Measurements from ENCODE around the gene NFATC1. TPM values are rescaled to one million over a fixed set of nuclear protein-coding genes. Genes with fewer than 3 reads are reported as not detected.

NFATC1 gene
- polyA plus RNA-seq, 1 donor from 2014 or later, result 0.37 TPM

- H3K79me2 ChIP-seq (replicated peaks; ENCODE audit: insufficient read depth, low read length), result no peaks in the 10 kb centered on the region
- no peak overlapping the region for H3K4me2 ChIP-seq (ENCODE audit: low read length)
- no peaks in the 10 kb centered on the region for H4K20me1 ChIP-seq (ENCODE audit: insufficient read depth)
- no peak overlapping the region for H3K4me3 ChIP-seq (ENCODE audit: low read length)
- no peak for TF ChIP-seq RAD21 (conservative IDR thresholded peaks at IDR 0.05)
- no peak for TF ChIP-seq EZH2 (IDR thresholded peaks at IDR 0.05; ENCODE audit: borderline replicate concordance, insufficient read depth, low read length, poor library complexity, severe bottlenecking)
- no peak for TF ChIP-seq POLR2AphosphoS5 (IDR thresholded peaks at IDR 0.05)
- no peak for TF ChIP-seq CTCF (IDR thresholded peaks at IDR 0.05; ENCODE audit: poor library complexity, severe bottlenecking)
- H3F3A ChIP-seq (ENCODE audit: insufficient read depth, low read length, poor library complexity, severe bottlenecking), result no peaks in the 10 kb centered on the region
- no peaks in the 10 kb centered on the region for H3K36me3 ChIP-seq (ENCODE audit: insufficient read depth, low read length)
- H3K27ac ChIP-seq (ENCODE audit: low read length), result no peak overlapping the region
- H3K9me3 ChIP-seq (ENCODE audit: low read length), result no peaks in the 10 kb centered on the region
- H3K27me3 ChIP-seq (ENCODE audit: insufficient read depth, low read depth, low read length), result no peaks in the 10 kb centered on the region
- no peak overlapping the region for H3K9ac ChIP-seq (ENCODE audit: low read length)
- no peak overlapping the region for H2AFZ ChIP-seq (ENCODE audit: low read depth, low read length)
- no peaks in the 10 kb centered on the region for H3K9me2 ChIP-seq (ENCODE audit: insufficient read depth, low read length)
Observed at GRCh38 chr18:79531926-79532312, 136.2 kb downstream of the NFATC1 start.

GRCh38 chr18:79532313-79533007, 136.7 kb downstream of the NFATC1 start:
- no peaks in the 10 kb centered on the region for H3K9me2 ChIP-seq (ENCODE audit: insufficient read depth, low read length)
- H3K79me2 ChIP-seq (replicated peaks; ENCODE audit: insufficient read depth, low read length), result no peaks in the 10 kb centered on the region
- H3K36me3 ChIP-seq (ENCODE audit: insufficient read depth, low read length), result no peaks in the 10 kb centered on the region
- H3K27ac ChIP-seq (ENCODE audit: low read length), result no peak overlapping the region
- no peak for TF ChIP-seq MXI1 (conservative IDR thresholded peaks at IDR 0.05; ENCODE audit: poor library complexity, severe bottlenecking)
- no peak for TF ChIP-seq REST (IDR thresholded peaks at IDR 0.05; ENCODE audit: borderline replicate concordance)
- no peak for TF ChIP-seq CTCF (IDR thresholded peaks at IDR 0.05; ENCODE audit: poor library complexity, severe bottlenecking)
- TF ChIP-seq EZH2 (IDR thresholded peaks at IDR 0.05; ENCODE audit: borderline replicate concordance, insufficient read depth, low read length, poor library complexity, severe bottlenecking), result no peak
- no peak for TF ChIP-seq POLR2AphosphoS5 (IDR thresholded peaks at IDR 0.05)
- TF ChIP-seq SMC3 (conservative IDR thresholded peaks at IDR 0.05; ENCODE audit: poor library complexity), result no peak
- no peaks in the 10 kb centered on the region for H3K27me3 ChIP-seq (ENCODE audit: insufficient read depth, low read depth, low read length)
- H2AFZ ChIP-seq (ENCODE audit: low read depth, low read length), result no peak overlapping the region
- no peaks in the 10 kb centered on the region for H3F3A ChIP-seq (ENCODE audit: insufficient read depth, low read length, poor library complexity, severe bottlenecking)
- no peak overlapping the region for H3K9ac ChIP-seq (ENCODE audit: low read length)
- H4K20me1 ChIP-seq (ENCODE audit: insufficient read depth), result no peaks in the 10 kb centered on the region
- H3K9me3 ChIP-seq (ENCODE audit: low read length), result peaks cover under 1% of the 10 kb centered on the region
- no peak overlapping the region for H3K4me3 ChIP-seq (ENCODE audit: low read length)
- H3K4me2 ChIP-seq (ENCODE audit: low read length), result no peak overlapping the region
